Endothelial cell of umbilical vein (primary cell): Measurements from ENCODE around the gene NMU. TPM values are rescaled to one million over a fixed set of nuclear protein-coding genes. Genes with fewer than 3 reads are reported as not detected.
"Not testable (repeated sequence)": the region's sequence is repeated elsewhere in the genome, so short reads cannot be mapped to it uniquely, and the experiment has no call there.

ENCODE experiments used
- BruUV-seq: library from RNA; stranded (reverse); fragments of 400-500 nt; replicated peaks from 2 replicates; lab custom pipeline; 2021; lab: Mats Ljungman, UMichigan
- CTCF ChIA-PET: fragments of 300-600, 350-600 bp; sonication (Branson Sonifier 250); formaldehyde crosslinking; loops from one replicate; lab custom pipeline; 2021; ENCODE audit warnings: antibody characterized with exemption, inconsistent platforms; lab: Charles Lee
- POLR2A ChIA-PET: fragments of 300-600, 350-600 bp; sonication (Branson Sonifier 250); formaldehyde crosslinking; loops from one replicate; lab custom pipeline; 2021; ENCODE audit warnings: antibody characterized with exemption, inconsistent platforms; lab: Charles Lee
- DNase-seq: peaks from one replicate; pipeline ENCODE4 v3.0.0-alpha.2; 2011; ENCODE audit warnings: low read depth, low spot score
- FAIRE-seq: peaks from 2 replicates; lab custom pipeline; 2011; peaks lifted over from hg19 to GRCh38; lab: Jason Lieb, UNC
- H2AFZ ChIP-seq: 2 replicates; pipeline ENCODE4 v1.6.0; 2012; ENCODE audit warnings: low read depth, low read length, control low read depth, inconsistent platforms
- H3K27ac ChIP-seq: 2 replicates; pipeline ENCODE4 v1.5.1; 2011; ENCODE audit warnings: low read depth, mild to moderate bottlenecking, control low read depth, low read length, moderate library complexity; ENCODE audit not compliant: insufficient read depth
- H3K27me3 ChIP-seq, 2 experiments: 2 replicates each; pipeline versions ENCODE4 v1.6.0 to v1.6.1; 2011; ENCODE audit warnings: low read length in 2 of 2, mixed read lengths in 1 of 2; ENCODE audit not compliant: control insufficient read depth in 2 of 2, insufficient read depth in 2 of 2
- H3K36me3 ChIP-seq, 2 experiments: 2 replicates in 1 of 2; 3 replicates in 1 of 2; pipeline ENCODE4 v1.5.1; 2011; ENCODE audit warnings: low read length in 2 of 2, mild to moderate bottlenecking in 1 of 2, moderate library complexity in 1 of 2; ENCODE audit not compliant: control insufficient read depth in 2 of 2, insufficient read depth in 2 of 2; ENCODE audit errors: extremely low read depth in 1 of 2
- H3K4me1 ChIP-seq: 3 replicates; pipeline ENCODE4 v1.5.1; 2011; ENCODE audit warnings: mild to moderate bottlenecking, low read length; ENCODE audit not compliant: control insufficient read depth, insufficient read depth; ENCODE audit errors: extremely low read depth
- H3K4me2 ChIP-seq: 2 replicates; pipeline ENCODE4 v1.6.1; 2011; ENCODE audit warnings: low read length, control low read depth, mixed read lengths; ENCODE audit not compliant: insufficient read depth
- H3K4me3 ChIP-seq, 3 experiments: fragments of 200-600 bp in 1 of 3; sonication (generic), shearing (Covaris generic) in 1 of 3; replicated peaks in 1 of 3; 2 replicates each; pipeline ENCODE4 v1.5.1; 2011 to 2016; ENCODE audit warnings: control low read depth in 3 of 3, low read length in 3 of 3, mild to moderate bottlenecking in 2 of 3, inconsistent platforms in 1 of 3, low read depth in 1 of 3, moderate library complexity in 1 of 3; ENCODE audit not compliant: insufficient read depth in 1 of 3
- H3K79me2 ChIP-seq: 2 replicates; pipeline ENCODE4 v1.6.0; 2012; ENCODE audit warnings: low read length, inconsistent platforms; ENCODE audit not compliant: control insufficient read depth, insufficient read depth
- H3K9ac ChIP-seq: replicated peaks from 2 replicates; pipeline ENCODE3; 2011; ENCODE audit warnings: low read length, control low read depth; ENCODE audit not compliant: insufficient read depth; ENCODE audit errors: extremely low read depth
- H3K9me1 ChIP-seq: replicated peaks from 3 replicates; pipeline ENCODE4 v1.6.0; 2011; ENCODE audit warnings: mild to moderate bottlenecking, low read length; ENCODE audit not compliant: control insufficient read depth, insufficient read depth; ENCODE audit errors: extremely low read depth
- H3K9me3 ChIP-seq: replicated peaks from 2 replicates; pipeline ENCODE4 v1.5.1; 2012; ENCODE audit warnings: low read length, inconsistent platforms; ENCODE audit not compliant: control insufficient read depth, insufficient read depth
- H4K20me1 ChIP-seq: replicated peaks from 2 replicates; pipeline ENCODE3; 2011; ENCODE audit warnings: mild to moderate bottlenecking, low read length; ENCODE audit not compliant: control insufficient read depth, insufficient read depth; ENCODE audit errors: extremely low read depth
- EZH2 ChIP-seq: IDR thresholded peaks from 2 replicates; pipeline ENCODE4 v1.6.1; 2012; ENCODE audit warnings: borderline replicate concordance, low read depth, mild to moderate bottlenecking, moderate library complexity, low read length, inconsistent platforms; ENCODE audit not compliant: severe bottlenecking
- FOS ChIP-seq: IDR thresholded peaks from 2 replicates; pipeline ENCODE4 v1.6.1; 2011; ENCODE audit warnings: mild to moderate bottlenecking, low read length, moderate library complexity, borderline replicate concordance; ENCODE audit not compliant: insufficient read depth
- GATA2 ChIP-seq: IDR thresholded peaks from 2 replicates; pipeline ENCODE4 v1.7.0; 2011; ENCODE audit warnings: low read depth, mild to moderate bottlenecking, moderate library complexity, mixed read lengths, low read length; ENCODE audit not compliant: insufficient read length, insufficient read depth
- JUN ChIP-seq: IDR thresholded peaks from 2 replicates; pipeline ENCODE4 v1.6.1; 2011; ENCODE audit warnings: borderline replicate concordance, low read depth; ENCODE audit not compliant: insufficient read length, insufficient read depth
- MAX ChIP-seq: IDR thresholded peaks from 2 replicates; pipeline ENCODE4 v1.6.1; 2011; ENCODE audit not compliant: insufficient read depth, insufficient read length
- MYC ChIP-seq: IDR thresholded peaks from one replicate; pipeline ENCODE4 v1.6.1; 2011; ENCODE audit warnings: mild to moderate bottlenecking, low read depth, low read length
- POLR2A ChIP-seq: IDR thresholded peaks from 2 replicates; pipeline ENCODE4 v1.6.1; 2012; ENCODE audit warnings: low read depth, mild to moderate bottlenecking, control low read depth, low read length
- POLR2AphosphoS5 ChIP-seq: IDR thresholded peaks from 2 replicates; pipeline ENCODE4 v1.6.1; 2012; ENCODE audit warnings: low read depth, mild to moderate bottlenecking, control low read depth, low read length, moderate library complexity; ENCODE audit not compliant: insufficient read depth
- dilution Hi-C: fragments of 300-500 bp; cut with MboI; formaldehyde crosslinking; loops from one replicate; pipeline ENCODE4 v1.15.0; 2019; ENCODE audit warnings: low sequenced_read_pairs; ENCODE audit not compliant: extremely low pct_ligation_motif_present
- intact Hi-C: fragments of 100-400 bp; cut with micrococcal nuclease; formaldehyde crosslinking; loops from one replicate; pipeline ENCODE4 v1.10.0; 2022
- polyA plus RNA-seq, 4 experiments: library from polyadenylated mRNA; depleted of rRNA in 3 of 4; stranded (reverse) in 3 of 4; unstranded in 1 of 4; fragments of >200 nt; gene quantifications; 2 replicates each; pipeline versions ENCODE4 v1.2.1 to v1.2.3, GENCODE V29; 2011 to 2012; ENCODE audit warnings: missing spikeins in 1 of 4
- total RNA-seq: library from RNA; stranded (reverse); gene quantifications from 2 replicates; pipeline ENCODE4 v1.2.3, GENCODE V29; 2021
- TF ChIP-seq, protein P1 (sequence below), 2 donors: IDR thresholded peaks; 1 replicate in 1 of 2; 2 replicates in 1 of 2; pipeline ENCODE4 v1.5.1; 2011; ENCODE audit warnings: low read length in 2 of 2, mild to moderate bottlenecking in 2 of 2, moderate library complexity in 2 of 2, control low read depth in 1 of 2, inconsistent platforms in 1 of 2, low read depth in 1 of 2; ENCODE audit not compliant: insufficient read depth in 1 of 2; ENCODE audit errors: extremely low read depth in 1 of 2

The NMU gene
- total and polyA plus RNA-seq, 2 donors (not counting 3 experiments of a cell fraction or from before 2014, with no cell fraction given), result 1.4 to 3.7 TPM

DNA sequence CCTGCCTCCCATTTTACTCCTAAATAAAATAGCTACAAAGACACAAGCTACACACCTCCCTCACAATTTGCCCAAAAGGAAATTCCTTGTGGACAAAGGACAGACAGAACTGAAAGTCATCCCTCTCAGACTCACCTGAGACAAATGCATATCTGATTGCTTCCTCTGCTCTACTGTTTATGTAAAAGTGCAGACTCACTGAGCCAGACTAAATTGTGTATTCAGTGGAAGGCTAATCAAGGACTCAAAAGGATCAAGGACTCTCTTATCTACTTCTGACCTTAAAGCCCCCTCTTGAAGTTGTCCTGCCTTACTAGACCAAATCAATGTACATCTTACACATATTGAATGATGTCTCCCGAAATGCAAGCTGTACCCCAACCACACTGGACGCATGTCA, 47.9 kb downstream of the NMU start:
- ChIA-PET CTCF (no interaction called here), POLR2A (no interaction called here)
- Histone ChIP-seq H3K4me2 (no peak overlapping the region), H3K27ac (no peak overlapping the region), H3K79me2 (no peaks in the 10 kb centered on the region), H3K27me3 (peaks cover 0 to 6% of the 10 kb centered on the region in 2 experiments), H3K4me1 (no peaks in the 10 kb centered on the region), H3K9me1 (no peaks in the 10 kb centered on the region), H4K20me1 (no peaks in the 10 kb centered on the region), H2AFZ (no peak overlapping the region), H3K9me3 (no peaks in the 10 kb centered on the region), H3K9ac (no peak overlapping the region), H3K4me3 (no peak overlapping the region), H3K36me3 (no peaks in the 10 kb centered on the region)
- TF ChIP-seq MAX (no peak), EZH2 (no peak), MYC (no peak), POLR2AphosphoS5 (no peak), POLR2A (no peak), FOS (no peak), GATA2 (no peak), JUN (no peak)
- TF ChIP-seq, protein P1, sequence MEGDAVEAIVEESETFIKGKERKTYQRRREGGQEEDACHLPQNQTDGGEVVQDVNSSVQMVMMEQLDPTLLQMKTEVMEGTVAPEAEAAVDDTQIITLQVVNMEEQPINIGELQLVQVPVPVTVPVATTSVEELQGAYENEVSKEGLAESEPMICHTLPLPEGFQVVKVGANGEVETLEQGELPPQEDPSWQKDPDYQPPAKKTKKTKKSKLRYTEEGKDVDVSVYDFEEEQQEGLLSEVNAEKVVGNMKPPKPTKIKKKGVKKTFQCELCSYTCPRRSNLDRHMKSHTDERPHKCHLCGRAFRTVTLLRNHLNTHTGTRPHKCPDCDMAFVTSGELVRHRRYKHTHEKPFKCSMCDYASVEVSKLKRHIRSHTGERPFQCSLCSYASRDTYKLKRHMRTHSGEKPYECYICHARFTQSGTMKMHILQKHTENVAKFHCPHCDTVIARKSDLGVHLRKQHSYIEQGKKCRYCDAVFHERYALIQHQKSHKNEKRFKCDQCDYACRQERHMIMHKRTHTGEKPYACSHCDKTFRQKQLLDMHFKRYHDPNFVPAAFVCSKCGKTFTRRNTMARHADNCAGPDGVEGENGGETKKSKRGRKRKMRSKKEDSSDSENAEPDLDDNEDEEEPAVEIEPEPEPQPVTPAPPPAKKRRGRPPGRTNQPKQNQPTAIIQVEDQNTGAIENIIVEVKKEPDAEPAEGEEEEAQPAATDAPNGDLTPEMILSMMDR (IDR thresholded peaks at IDR 0.05; ENCODE audit: extremely low read depth in 1 of 2, insufficient read depth in 1 of 2, low read depth in 1 of 2, low read length in 2 of 2), result no peak
- DNase-seq (no peak), FAIRE-seq (no peak)
- dilution Hi-C loops, result no loop called here
- intact Hi-C loops, result no loop called here
- no TSS peak for BruUV-seq

- H3K27ac ChIP-seq, H3K27me3 ChIP-seq, CTCF ChIA-PET, intact Hi-C loops, dilution Hi-C loops, H4K20me1 ChIP-seq, H3K79me2 ChIP-seq, H3K9ac ChIP-seq, H3K4me3 ChIP-seq, BruUV-seq, H3K4me2 ChIP-seq, H3K4me1 ChIP-seq, DNase-seq, POLR2A ChIA-PET, H3K9me3 ChIP-seq, H2AFZ ChIP-seq, H3K36me3 ChIP-seq, H3K9me1 ChIP-seq: not testable (repeated sequence)
- FAIRE-seq, result peak; percentile 66
These were observed 53.3 kb downstream of the NMU start for GRCh38 chr4:55582773-55583172.
